ENCODE measurements around the gene PDE11A.

PDE11A gene

DNA sequence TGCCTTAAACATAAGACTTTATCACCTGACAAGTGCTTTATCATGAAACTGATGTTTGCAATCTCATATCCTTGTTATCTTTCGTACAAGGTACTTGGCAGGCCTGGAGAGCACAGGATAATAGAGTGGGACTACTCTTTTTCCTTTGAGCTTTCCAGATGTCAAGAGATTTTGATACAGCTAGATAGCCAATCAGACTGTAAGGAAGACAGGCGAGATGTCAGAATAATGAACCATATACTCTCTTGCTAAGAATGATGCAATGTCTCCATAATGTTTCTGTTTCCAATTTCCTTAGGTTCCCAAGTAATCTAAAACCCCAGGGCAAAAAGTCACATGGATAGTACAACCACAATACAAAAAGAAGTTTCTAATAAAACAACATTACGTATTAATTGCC lies 313.1 kb downstream of the PDE11A start:
- no peak for DNase-seq (ENCODE audit: low read depth in 3 of 3)

DNA sequence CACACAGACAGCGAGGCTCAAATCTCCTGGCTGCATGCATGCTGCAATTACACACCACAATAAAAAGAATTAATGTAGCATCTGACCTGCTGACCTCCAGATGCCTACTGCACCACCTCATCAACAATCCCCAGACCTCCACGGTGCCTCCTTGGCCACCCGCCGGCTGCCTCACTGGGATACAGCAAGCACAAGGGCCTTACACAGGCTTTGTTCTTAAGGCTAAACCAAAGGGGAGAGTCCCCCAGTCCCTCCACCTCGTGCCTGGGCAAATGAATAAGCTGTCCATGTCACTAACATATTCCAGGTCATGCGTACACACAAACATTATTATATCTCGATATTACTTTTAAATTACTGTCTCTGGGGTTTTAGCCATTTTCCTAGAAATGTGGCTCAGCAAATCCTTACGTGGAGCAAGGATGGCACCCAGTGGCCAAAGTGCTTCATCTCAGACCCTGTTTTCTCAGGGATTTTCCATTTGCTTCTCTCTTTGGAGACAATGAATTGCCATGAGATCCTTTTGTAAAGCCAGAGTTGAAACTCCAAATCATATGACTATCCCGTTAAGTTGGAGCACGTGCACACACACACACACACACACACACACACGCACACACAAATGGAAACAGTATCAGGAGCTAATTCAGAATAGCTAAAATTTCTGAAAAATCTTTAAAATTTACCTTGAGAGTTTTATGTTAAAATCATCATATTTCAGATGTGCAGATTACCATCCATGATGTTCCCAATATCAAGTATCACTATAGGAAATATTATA lies 313.8 kb downstream of the PDE11A start:
- no peak for DNase-seq (ENCODE audit: low read depth in 3 of 3)

DNA sequence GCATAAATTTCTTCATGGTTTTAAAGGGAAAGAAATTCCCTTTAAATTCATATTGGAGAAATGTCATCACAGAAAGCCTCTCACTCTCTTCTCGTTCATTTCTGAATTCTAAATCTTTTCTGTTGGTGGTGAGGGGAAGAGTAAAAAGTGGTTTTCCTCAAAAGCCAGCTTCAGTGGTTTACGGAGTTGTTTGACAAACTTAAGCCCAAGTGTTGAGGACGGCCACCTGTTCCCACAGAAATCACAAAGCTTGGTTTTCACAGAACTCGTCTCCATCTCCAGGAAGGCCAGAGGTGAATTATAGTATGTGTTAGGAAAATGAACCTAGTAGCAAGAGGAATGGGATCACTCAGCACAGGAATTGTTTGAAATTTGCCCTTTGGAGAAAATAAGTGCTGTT lies 316.2 kb downstream of the PDE11A start:
- DNase-seq (ENCODE audit: low read depth in 3 of 3): no peak

DNA sequence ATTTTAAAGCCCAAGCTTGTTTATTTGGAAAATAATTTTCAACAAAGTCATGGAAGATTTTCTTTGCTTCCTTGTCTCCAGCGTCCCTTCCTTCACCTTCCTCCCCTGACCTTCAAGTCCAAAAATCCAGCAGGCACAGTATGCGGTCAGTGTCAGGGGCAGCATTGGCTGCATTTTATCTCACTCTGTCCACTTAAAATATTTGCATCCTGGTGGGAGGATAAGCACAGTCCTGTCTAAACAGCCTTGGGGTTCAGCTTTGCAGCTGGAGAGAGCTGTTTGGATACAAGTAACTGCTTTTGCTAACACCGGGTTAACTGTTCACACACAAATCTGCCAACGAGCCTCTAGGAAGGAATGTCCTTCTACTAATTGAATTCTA lies 318.1 kb downstream of the PDE11A start:
- DNase-seq (ENCODE audit: low read depth in 3 of 3): no peak

DNA sequence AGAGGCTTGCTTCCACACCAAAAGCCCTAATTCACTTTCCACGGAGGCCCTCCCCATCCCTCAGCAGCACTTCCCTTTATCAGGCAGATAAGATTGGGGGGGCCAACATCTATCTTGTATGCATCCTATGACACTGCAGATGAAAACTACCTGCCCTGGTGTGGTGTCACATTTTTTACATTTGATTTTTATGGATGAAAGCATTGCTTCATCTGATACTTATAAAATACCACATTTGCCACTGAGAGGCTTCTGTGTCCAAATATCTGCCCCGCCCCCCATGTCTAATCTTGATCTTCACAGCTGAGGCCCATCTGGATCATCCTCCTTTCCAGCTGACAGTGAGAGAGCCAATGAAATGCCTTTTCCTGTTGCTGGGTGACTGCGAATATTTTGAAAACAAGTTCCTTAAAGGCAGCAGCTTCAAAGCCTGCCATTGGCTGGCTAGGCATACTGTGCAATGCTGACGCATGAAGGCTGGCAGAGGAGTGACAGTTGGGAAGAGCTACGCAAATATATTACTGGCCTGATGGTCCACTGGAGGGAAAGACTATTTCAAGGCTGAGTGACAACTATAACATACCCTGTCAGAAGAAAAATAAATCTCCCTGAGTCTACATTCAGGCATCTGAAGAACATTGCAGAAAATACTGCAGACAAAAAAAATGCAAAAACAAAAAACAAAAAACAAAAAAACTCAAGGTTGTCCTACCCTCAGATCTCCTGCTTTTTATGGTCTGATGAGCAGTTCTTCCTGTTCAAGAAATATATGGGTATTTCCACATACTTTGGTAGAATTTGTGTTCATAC lies 318.7 kb downstream of the PDE11A start:
- DNase-seq (ENCODE audit: low read depth in 3 of 3): no peak

DNA sequence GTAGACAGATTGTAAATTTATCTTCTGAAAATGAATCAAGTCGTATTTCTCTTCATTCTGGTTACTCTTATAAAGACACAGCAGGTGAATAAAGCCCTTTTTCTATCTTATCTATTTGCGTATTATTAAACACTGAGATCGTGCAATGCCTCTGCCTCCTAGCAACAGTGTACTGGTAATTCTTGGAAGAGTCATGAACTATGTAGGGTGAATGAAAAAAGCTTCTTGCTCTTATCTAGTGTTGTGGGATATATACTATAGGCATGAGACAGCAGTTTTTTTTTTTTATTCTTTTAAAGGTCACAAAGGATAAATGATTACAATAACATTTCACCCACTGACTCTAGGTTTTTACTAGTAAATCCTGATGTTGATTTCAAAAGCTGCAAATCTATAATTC lies 324.2 kb downstream of the PDE11A start:
- DNase-seq (ENCODE audit: low read depth in 3 of 3): no peak

DNA sequence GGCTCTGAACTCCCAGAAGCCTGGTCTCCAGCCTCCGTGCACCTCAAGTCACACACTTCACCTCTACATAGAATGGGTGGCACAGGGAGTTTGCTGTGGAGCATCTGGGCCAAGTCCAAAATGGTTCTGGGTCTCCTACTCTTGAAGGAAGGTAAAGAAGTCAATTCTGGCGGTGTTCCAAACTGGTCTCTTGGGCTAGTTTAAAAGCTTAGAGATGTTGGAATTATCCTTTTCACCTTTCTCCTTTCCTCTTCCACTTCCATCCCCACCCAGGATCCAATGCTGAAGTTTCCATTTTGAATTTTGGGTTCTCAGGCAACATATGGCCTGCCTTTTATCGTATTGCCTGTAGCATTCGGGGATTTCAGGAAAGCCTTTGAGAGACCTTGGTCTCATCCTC lies 325.2 kb downstream of the PDE11A start:
- DNase-seq (ENCODE audit: low read depth in 3 of 3): no peak

DNA sequence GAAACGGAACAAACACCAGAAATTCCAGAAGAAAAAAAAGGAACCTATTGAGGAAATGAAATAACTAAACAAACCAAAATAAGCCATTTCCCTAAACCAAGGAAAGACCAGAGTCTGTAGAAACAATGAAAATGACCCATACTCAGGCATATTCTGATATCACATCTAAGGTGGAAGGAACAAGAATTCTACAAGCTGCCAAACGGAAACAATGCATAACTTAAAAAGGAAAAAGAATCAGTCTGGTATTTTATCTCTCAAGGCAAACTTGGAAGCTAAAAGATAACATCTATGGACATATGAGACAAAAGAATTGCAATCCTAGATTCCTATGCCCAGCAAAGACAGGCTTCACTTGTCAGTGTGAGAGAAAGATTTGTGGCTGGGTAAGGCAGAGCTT lies 326.2 kb downstream of the PDE11A start:
- no peak for DNase-seq (ENCODE audit: low read depth in 3 of 3)

DNA sequence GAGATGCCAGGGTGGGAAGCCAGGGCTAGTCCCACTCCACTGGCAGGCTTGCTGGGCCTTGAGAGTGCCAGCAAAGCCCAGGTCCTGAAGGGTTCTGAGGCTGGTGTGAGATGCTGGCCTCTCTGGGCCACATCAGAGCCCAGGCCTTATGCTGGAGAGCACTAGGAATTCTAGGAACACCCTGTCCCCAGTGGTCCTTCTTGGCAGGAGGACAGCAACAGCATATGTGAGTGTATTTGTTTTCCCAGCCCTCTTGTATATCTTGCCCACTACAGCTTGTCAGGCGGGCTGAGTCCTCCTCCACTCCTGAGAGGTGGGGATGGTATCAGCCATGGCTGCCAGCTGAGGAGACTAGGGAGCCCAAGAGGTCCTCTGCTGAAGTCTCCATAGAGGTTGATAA lies 327.0 kb downstream of the PDE11A start:
- DNase-seq (ENCODE audit: low read depth in 3 of 3): no peak

DNA sequence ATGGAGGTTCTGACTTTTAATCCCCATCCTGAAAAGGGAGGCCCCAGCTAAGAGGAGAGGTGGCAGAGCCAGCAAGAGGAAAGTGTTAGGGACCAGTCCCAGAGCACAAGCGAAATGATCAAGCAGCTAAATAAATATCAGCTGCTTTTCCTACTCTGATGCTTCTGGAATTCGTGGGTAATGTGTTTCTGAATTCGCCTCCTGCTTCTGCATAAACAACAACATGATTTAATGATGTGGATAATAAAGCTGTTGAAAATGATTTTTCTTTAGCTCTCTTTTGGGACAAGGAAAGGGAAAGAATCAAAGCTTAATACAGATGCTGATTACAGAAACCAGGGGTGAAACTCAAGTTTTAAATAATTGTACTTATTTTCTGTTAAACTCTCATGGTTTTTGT lies 329.7 kb downstream of the PDE11A start:
- DNase-seq (ENCODE audit: low read depth in 3 of 3): no peak

DNA sequence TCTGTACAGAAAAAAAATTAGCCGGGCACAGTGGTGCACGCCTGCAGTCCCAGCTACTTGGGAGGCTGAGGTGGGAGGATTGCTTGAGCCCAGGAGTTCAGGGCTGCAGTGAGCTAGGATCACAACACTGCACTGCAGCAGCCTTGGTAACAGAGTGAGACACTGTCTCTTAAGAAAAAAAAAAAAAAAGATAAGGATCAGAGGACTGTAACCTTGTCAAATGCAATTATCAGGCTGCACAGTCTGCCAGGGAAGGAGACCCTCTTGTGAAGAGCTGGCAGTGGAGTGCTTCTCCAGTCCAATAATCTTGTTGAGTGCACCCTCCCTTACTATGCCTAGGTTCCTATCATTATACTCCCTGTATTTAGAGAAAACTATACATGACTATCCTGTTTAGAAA lies 330.7 kb downstream of the PDE11A start:
- no peak for DNase-seq (ENCODE audit: low read depth in 3 of 3)

DNA sequence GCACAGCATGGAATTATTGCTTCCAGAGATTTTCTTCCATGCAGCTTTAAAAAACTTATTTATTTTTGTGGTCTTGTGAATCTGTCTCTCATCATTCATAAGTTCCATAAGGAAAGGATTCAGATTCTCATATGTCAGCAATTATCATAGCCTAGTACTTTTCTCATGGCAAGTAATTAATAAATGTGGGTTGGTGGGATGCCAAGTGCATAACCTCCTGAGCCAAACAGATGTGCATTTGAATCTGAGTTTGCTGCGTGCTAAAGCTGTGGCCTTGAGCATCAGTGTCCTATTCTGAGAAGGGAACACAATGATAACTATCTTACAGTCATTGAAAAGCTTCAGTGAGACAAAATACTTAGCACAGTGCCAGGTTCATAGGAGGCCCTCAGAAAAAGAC lies 331.9 kb downstream of the PDE11A start:
- no peak for DNase-seq (ENCODE audit: low read depth in 3 of 3)

DNA sequence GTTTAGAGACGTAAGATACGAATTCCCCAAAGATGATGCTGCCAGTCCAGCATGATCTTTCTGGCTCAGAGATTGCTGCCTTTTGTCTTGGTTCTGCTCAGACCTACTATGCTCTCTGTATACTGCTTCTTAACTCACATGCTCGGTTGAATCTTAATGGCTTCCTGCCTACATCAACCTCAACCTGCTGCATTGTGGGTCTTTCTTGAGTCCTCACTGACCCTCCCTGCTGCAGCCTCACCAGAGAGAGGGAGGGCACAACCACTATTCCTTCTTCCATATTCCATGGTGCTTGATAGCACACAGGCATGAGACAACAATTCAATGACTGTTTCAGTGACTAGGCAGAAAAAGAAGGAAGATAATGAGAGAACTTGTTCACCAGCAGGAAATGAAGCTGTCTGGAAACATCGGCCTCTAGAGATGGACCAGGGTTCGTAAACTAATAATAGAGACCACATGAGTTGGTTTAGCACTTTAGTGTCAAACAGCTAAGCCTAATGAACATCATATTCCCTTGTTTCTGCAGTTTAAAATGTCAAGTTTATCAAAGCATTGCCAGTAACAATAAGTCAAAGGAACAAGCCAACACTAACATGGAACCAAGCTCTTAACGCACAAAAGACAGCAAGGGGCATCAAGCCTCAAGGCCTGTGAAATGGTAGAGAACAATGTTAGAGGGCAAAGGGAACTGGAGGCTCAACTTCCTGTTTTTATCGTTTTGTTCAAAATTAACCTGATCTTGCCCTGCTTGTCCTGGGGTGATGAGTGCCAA lies 333.9 kb downstream of the PDE11A start:
- no peak for DNase-seq (ENCODE audit: low read depth in 3 of 3)

DNA sequence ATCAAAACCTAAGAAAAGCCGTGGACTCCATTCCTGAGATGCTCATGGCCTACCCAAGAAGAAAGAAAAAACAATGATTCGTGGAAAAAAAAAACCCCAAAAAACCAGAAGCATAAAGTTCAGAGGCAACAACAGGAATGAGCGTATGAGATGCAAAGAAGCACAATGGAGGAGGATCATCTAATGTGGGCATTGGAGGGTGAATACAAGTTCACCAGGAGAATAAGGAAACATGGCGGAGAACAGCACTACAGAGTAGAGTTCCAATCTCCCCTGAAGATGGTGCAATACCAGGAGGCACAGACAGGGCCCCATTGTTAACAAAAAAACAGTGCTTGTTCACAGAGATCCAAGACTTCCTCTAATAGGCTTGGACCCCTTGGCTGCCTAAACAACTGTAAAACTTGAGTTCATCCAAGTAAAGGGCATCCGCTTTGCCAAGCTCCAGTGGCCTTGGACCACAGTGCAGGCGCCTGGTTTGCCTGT lies 337.2 kb downstream of the PDE11A start:
- DNase-seq (ENCODE audit: low read depth in 3 of 3): no peak

DNA sequence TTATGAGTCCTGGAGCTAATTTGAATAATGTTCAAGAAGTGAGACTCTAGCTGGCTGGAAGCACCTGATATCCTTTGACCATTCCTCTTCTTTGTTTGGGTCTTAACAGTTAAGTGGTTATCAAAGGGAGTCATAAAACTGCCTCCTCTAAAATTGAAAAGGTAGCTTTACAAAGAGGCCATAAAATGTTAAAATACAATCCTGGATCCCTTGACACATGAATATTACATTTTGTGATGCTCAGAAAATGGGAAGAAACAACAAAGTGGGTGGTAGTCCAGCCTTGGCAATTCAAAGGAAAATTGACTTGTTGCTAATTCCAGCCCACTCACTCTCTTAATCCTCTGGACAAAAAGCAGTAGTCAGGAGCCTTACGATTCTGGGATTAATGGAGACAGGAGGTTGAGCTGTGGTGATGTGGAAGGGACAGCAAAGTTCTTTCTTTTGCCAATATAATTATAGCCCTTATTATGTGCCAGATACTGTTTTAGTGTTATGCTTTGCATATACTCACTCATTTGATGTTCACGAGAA lies 339.2 kb downstream of the PDE11A start:
- DNase-seq (ENCODE audit: low read depth in 3 of 3): no peak

DNA sequence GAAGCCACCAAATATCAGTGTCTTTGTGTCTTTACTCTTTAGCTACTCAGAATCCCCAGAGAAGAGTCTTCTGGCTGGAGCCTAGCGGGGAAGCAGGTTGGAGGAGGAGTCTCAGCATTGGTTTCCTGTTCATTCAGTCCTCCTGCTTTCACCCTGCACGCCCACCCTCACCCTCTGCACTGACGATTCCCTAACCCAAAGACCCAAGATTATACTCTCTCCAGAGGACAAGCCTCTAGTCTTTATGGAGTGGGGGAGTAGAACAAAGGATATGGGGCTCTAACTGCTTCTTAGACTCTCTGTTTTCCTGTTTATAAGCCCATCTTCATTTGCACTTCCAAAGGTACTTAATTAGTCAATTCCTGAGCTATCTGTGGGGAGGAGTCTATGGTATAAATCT lies 341.2 kb downstream of the PDE11A start:
- DNase-seq (ENCODE audit: low read depth in 3 of 3): no peak

DNA sequence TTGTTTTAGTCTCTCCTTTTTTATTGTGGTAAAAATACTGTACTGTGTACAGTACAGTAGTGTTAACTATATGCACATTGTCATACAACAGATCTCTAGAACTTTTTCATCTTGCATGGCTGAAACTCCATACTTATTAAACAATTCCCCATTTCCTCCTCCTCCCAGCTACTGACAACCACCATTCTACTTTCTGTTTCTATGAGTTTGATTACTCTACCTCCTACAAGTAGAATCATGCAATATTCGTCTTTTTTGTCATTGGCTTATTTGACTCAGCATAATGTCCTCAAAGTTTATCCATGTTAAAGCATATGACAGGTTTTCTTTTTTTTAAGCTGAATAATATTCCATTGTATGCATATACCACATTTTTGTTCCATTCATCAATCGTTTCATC lies 341.8 kb downstream of the PDE11A start:
- DNase-seq (ENCODE audit: low read depth in 3 of 3): no peak

DNA sequence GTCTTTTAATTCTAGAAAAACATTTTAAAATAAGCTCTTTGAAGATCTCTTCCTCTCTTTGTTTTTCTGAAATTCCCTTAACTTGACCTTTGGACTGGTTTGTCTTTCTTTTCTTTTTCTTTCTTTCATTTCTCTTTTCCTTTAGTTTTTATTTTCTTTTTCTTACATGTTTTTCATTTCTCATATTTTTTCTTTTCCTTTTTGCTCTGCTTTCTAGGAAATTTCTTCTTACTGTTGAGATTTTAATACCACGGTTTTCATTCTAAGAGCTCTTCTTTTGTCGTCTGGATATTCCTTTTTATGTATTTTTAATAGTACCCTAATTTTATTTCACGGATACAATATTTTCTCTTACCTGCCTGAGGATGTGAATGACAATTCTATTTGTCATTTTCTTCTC lies 342.2 kb downstream of the PDE11A start:
- DNase-seq (ENCODE audit: low read depth in 3 of 3): no peak

DNA sequence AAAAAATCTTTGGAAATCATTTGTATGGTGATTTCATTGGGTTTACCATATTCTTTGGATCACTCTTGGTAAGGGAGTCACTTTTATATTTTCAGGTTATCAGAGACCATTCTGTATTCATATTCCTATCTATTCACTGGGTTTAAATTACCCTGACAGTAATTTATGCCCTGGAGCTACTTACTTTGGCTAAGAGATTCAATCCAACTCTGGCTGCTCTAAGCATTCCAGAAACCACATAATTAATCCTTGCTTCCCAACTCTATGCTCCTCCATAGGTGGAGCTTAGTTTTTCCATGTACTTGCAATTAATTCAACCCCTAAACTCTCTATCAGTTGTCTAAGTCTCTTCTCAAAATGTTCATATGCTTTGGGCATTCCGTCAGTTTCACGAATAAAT lies 343.7 kb downstream of the PDE11A start:
- no peak for DNase-seq (ENCODE audit: low read depth in 3 of 3)

DNA sequence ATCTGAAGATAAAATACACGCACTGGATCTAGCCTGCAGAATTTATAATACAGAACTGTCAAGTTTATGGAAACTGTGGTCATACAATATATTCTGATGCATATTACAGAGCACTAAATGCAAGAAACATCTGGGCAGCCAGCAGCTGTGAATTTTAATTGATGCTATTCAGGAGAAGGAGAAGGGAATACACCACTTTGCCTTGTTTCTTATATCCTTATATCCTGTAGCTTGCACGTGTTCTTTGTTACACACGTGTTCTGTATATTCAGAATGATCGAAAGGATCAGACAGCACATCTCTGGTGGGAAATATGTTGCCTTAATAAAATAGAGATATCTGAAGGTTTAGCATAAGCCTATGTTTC lies 344.2 kb downstream of the PDE11A start:
- no peak for DNase-seq (ENCODE audit: low read depth in 3 of 3)

DNA sequence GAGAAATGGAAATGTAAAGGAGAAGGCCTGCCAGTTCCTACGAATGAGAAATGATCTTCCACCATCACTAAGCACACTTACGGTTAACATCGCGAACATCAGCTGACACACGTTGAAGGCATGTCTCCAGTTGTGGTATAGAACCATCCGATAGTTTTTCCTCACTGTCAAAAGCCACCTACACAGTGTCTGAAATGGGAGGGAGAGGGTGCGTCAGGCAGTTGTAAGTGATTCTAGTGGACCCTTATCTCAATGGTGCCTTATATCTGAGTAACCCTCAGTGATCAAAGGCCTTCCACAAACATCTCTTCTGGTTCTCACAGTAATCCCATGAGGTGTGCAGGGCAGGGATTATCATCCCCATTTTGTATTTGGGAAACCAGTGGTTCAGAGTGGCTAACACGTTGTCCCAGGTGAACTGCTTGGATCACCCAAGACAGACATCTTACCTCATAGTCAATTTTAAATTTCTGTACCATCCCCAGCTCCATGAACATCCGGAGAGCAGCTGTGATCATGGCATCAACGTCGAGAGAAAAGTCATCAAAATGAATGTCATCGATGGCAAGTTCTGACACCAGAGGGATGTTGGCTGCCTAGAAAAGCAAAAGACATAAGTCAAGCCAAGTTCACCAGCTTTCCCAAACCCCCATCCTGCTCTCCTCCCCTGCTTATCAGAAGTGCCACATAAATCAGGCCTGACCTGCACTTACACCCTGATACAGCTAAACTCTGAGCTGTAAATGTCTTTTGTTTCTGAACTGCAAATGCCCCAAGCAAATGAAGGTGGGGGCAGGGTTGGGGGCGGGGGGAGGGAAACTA lies 344.8 kb downstream of the PDE11A start:
- no peak for DNase-seq (ENCODE audit: low read depth in 3 of 3)
